Stimulated activated CD4-positive, alpha-beta T cell treated with anti-CD3 and anti-CD28 coated beads, Interleukin-12 subunit alpha, Interleukin-12 subunit beta, amount 100 ng/mL, for 4 hours (primary cell): Measurements from ENCODE around the gene AGT.
"Not testable (repeated sequence)": the region's sequence is repeated elsewhere in the genome, so short reads cannot be mapped to it uniquely, and the experiment has no call there.

Experiments
- DNase-seq: peaks from one replicate; pipeline ENCODE4 v3.0.0-alpha.2; 2020

Gene AGT

DNA sequence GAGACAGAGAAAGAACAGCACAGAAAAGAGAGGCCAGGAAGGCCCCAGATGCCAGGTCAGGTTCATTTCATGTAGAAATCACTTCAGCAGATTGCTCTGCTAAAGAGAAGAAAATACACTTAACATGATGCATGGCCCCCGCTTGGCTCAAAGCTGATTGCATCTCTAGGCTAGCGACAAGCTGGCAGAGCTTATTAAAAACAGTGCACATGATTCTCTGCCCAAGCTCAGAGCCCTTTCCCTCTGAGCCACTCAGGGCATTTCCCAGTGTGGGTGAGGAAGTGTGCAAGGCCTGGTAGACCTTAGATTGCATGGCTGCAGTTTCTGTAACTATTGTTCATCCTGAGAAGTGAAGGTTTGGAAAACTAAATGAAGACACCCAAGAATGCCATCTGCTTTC is 30.0 kb upstream of the AGT start:
- DNase-seq = no peak

DNA sequence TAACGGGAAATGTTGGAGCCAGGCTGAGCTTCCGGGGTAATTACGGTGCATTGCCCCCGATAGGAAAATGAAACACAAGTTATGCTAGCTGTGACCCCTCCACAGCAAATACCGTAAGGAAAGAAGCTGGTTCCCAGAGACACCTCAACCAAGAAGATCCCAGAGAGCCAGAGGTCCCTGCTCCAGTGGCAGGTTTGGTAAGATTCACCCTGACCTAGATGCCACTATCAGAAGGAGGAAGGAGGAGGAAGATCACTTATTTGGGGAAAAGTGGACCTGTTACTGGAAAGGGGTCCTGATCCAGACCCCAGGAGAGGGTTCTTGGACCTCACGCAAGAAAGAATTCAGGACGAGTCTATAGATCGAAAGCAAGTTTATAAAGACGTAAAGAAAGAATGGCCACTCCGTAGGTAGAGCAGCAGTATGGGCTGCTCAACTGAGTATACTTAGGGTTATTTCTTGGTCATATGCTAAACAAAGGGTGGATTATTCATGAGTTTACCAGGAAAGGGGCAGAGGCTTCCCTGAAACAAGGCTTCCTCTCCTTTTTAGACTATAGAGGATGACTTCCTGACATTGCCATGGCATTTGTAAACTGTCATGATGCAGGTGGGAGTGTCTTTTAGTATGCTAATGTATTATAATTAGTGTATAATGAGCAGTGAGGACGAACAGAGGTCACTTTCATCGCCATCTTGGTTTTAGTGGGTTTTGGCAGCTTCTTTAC is 25.8 kb upstream of the AGT start:
- no peak for DNase-seq

GRCh38 chr1:230737622-230738262 is 23.8 kb upstream of the AGT start:
- no peak for DNase-seq

GRCh38 chr1:230735447-230735846 is 21.5 kb upstream of the AGT start:
- no peak for DNase-seq

DNA sequence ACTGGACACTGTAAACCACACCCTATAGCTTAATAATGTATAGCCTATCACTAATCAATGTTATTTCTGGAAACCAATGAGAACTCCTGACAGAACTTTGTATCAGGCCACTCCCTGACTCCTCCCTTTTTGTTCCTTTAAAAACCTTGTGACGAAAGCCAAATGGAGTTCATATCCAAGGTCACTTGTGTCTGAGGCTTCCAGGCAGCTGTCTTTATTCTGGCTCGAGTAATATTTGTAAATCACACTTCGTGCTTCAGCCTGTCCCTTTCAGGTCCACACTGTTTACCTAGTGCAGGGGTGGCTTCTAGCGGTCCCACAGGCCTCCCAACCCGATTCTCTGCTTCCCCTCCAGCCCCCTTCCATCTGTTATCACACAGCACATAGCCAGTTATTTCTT is 17.1 kb upstream of the AGT start:
- no peak for DNase-seq

DNA sequence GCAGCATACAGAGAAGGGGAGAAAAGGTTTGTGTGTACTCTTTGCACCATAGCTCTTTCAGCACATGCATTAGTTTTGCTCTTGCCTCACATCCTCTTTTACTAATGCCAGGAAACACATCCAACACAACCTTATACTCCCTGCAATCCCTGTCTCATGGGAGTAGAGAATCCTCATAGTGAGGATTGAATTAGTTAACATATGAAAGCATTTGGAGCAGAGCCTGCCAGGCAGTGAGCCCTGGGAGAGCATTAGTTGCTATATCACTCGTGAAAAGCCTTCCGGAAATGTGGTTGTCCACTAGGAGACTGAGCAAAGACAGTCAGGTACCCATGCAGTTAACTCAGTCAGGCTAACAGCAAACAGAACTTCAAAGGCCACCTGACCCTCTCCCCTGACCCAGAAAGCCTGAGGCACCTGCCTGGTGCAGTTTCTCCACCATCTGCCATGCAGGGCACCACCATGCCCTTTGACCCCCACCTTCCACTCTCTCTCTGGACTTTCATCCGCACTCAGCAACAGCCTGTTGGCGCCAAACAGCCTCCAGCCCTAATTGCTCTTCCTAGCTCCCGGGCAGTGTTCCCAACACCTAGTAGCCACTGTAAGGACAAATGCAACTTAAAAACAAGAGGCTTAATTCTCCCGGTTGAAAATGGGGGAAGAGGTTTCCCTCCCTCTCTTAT is 14.9 kb upstream of the AGT start:
- no peak for DNase-seq

DNA sequence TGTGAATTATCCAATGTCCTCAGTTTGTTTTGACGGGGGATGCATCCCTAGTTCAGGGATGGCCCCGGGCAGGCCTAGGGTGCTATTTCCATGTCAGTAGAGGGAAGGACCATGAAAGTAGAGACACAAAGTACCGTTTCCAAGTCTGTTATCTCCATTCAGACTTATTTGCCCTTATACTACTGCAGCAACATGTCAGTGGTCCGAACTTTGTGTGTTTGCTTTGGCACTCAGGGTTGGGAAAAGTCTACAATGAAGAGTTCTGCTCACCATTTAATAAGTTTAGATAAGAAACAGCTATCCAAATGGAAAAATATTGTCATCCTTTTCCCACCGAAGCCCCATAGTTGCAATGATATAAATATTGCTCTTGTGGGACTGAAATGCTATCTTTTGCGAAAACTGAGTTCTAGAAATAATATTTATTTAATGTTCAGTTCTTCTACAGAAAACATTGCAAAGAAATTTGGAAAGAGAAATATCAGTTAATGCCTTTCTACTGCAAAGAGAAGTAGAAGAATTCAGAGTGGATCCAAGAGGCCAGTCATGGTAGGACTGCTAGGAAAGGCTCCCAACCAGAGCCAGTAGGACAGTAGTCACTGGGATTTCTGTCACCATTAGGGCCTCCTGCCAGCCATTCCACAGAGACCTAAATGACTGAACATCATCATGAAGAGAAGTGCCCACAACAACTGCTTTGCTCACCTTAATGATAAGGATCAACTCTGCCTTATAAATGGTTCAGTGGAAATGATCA is 11.5 kb upstream of the AGT start:
- no peak for DNase-seq

DNA sequence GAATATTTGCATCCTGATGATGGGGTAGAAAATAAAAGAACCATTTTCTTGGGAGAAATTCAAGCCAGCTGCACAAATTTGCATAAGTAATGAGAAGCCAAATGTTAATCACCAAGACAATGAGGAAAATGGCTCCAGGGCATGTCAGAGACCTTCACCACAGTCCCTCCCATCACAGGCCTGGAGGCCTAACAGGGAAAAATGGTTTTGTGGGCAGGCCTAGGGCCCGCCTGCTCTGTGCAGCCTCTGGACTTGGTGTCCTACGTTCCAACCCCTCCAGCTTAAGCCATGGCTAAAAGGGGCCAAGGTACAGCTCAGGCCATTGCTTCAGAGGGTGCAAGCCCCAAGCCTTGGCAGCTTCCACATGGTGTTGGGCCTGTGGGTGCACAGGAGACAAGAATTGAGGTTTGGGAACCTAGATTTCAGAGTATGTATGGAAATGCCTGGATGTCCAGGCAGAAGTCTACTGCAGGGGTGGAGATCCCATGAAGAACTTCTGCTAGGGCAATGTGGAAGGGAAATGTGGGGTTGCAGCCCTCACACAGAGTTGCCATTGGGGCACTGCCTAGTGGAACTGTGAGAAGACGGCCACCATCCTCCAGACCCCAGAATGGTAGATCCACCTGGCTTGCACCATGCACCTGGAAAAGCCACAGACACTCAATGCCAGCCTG is 8.1 kb upstream of the AGT start:
- not testable (repeated sequence) for DNase-seq

- no peak for DNase-seq
Measured at GRCh38 chr1:230717251-230717650, 3.3 kb upstream of the AGT start.

DNA sequence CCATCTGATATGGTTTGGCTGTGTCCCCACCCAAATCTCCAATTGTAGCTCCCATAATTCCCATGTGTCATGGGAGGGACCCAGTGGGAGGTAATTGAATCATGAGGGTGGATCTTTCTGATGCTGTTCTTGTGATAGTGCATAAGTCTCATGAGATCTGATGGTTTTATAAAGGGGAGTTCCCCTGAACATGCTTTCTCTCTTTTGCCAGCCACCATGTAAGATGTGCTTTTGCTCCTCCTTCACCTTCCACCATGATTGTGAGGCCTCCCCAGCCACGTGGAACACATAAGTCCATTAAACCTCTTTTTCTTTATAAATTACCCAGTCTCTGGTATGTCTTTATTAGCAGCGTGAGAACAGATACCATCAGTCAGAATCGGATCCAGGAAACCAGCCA is 2.5 kb upstream of the AGT start:
- not testable (repeated sequence) for DNase-seq

- DNase-seq = no peak
Measured at GRCh38 chr1:230715510-230715909, 1.6 kb upstream of the AGT start.

DNA sequence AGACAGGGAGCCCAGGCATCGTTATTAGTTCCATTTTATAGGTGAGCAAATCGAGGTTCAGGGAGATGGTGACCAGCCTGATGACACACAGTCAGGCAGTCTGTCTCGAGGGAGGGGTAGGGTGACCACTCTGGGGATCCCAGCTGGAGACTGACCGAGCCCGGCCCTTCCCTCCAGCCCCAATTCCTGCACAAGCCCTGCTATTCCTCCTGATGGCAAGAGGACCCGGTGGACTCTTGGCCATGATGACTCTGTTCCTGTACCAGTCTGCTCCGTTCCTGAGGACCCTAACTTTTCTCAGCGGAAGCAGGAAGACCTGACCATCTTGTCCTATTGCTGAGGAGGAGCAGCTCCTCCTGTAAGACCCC is 391 bp downstream of the AGT start:
- DNase-seq = no peak

DNA sequence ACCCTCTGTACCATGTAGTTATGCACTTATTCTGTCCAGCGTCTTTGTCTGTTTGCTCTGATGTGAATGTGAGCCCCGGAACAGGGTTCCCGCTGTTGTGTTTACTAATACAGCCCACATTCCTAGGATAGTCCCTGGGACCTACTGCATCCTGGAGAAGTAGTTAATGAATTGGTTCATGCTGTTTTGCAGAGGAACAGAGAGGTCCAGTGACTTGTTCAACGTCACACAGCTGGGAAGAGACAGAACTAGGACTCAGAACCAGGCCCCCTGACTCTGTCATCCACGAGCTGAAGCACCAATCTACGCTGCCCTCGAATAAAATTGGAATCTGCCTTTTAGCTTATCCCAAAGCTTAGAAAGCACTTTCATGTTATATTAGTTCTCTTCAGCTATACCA is 784 bp downstream of the AGT start:
- DNase-seq = no peak

DNA sequence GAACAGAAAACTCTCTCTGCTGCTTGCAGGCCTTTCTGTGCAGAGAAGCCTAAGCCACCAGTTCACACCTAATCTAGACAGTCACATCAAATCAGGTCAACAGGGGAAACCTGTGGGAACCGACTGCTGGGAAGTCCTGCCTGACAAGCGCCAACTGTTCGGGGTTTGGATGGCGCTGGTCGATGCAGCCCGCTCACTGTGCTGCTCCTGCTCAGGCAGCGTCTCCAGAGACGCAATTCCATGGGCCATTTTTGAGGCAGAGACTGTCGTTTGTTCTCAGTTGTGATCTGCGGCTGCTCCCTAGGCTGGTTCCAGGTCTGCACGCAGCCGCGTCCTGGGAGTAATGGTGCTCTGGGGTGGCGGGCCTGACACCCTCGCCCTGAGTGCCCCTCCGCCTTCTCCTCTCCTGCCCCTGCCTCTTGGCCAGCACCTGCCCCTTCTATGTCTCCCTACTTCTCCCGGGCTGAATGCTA is 1.4 kb downstream of the AGT start:
- no peak for DNase-seq

DNA sequence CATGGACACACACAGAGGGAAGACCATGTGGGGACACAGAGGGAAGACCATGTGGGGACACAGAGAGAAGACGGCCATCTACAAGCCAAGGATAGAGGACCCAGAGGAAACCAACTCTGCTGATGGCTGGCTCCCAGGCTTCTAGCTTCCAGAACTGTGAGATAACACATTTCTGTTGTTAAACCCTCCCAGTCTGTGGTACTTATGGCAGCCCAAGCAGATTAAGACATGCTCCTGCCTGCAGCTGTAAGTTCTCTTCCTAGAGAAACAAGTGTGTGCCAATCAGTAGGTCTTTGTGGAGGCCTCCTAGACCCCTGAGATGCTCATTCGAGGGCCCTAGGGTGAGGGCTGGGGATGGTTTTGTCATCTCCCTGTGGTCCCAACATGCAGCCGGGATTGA is 2.7 kb downstream of the AGT start:
- DNase-seq = no peak

GRCh38 chr1:230710543-230710904 is 3.4 kb downstream of the AGT start:
- no peak for DNase-seq

GRCh38 chr1:230709619-230710542 is 4.0 kb downstream of the AGT start:
- DNase-seq = no peak

- DNase-seq = no peak
Measured at GRCh38 chr1:230708631-230709580, 5.0 kb downstream of the AGT start.

DNA sequence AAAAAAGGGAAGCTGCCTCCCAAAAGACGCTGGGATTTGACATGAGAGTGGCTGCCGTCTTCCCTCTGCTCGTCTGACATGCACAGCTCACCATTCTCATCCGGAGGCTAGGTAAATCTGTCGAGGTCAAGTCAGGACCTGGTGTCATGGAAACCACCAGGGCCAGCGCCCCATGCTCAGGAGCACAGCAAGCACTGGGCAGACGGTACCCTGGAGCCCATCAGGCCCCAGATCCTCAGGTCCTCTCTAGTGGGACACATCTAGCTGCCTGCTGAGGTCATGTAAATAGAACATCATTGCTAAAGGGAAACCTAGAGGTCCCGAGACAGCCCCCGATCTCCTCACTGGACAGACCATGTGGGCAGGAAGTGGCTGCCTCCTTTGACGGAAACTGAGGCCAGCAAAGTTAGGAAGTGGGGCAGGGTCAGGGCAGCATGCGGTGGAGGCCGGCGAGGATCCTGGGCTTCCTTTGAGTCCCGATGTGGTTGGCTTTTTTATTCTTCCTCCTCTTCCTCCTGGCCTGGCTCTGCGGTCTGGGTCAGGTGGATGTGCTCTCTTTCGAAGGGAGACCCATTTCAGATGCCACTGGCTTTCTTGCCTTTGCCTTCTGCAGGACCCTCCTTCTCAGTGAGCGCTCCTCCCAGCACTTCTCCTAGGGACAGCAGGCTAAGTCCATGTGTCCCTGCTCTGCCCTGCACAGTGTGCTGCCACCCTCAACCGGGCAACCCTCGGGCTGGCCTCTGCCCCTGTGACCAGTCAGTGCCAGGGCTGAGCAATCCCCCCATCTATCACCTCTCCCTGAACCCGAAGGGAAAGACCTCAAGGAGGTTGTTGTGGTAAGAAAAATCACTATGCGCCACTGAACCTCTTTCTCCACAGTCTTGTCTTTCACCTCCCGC is 5.9 kb downstream of the AGT start:
- no peak for DNase-seq
